HG02870 (cell line): ENCODE measurements around the gene SAMD4A.

Source experiments
- ATAC-seq: cut with Tn5 transposase; IDR thresholded peaks from one replicate; pipeline ENCODE4 v1.9.1; 2021; ENCODE audit warnings: mild to moderate bottlenecking, moderate library complexity; ENCODE audit not compliant: unreplicated experiment

The SAMD4A gene

GRCh38 chr14:54775486-54776140 lies 208.7 kb downstream of the SAMD4A start:
- ATAC-seq = no peak

- no peak for ATAC-seq
Measured at GRCh38 chr14:54776361-54777001, 209.6 kb downstream of the SAMD4A start.

GRCh38 chr14:54777395-54777794 lies 210.5 kb downstream of the SAMD4A start:
- ATAC-seq = no peak

GRCh38 chr14:54778618-54779345 lies 211.9 kb downstream of the SAMD4A start:
- no peak for ATAC-seq

GRCh38 chr14:54781080-54781479 lies 214.2 kb downstream of the SAMD4A start:
- ATAC-seq = no peak

GRCh38 chr14:54781961-54782750 lies 215.2 kb downstream of the SAMD4A start:
- no peak for ATAC-seq

GRCh38 chr14:54782751-54783659 lies 216.1 kb downstream of the SAMD4A start:
- ATAC-seq = peak; percentile 89

GRCh38 chr14:54783660-54784015 lies 216.7 kb downstream of the SAMD4A start:
- ATAC-seq = no peak

- ATAC-seq = no peak
Measured at GRCh38 chr14:54784060-54784459, 217.1 kb downstream of the SAMD4A start.

GRCh38 chr14:54784657-54785056 lies 217.7 kb downstream of the SAMD4A start:
- ATAC-seq = no peak

GRCh38 chr14:54785136-54785777 lies 218.3 kb downstream of the SAMD4A start:
- ATAC-seq = no peak

- ATAC-seq = no peak
Measured at GRCh38 chr14:54785778-54786770, 219.1 kb downstream of the SAMD4A start.

- no peak for ATAC-seq
Measured at GRCh38 chr14:54786838-54787237, 219.9 kb downstream of the SAMD4A start.

- ATAC-seq = no peak
Measured at GRCh38 chr14:54787261-54787660, 220.3 kb downstream of the SAMD4A start.

GRCh38 chr14:54788701-54789100 lies 221.8 kb downstream of the SAMD4A start:
- ATAC-seq = no peak

GRCh38 chr14:54789166-54789565 lies 222.2 kb downstream of the SAMD4A start:
- ATAC-seq = no peak

GRCh38 chr14:54789781-54790480 lies 223.0 kb downstream of the SAMD4A start:
- no peak for ATAC-seq

GRCh38 chr14:54791001-54791400 lies 224.1 kb downstream of the SAMD4A start:
- no peak for ATAC-seq
